ENCODE data around the gene C7orf25.
A peak's percentile ranks its signal among the peaks of the same experiment; 100 is the strongest.

C7orf25 gene

DNA sequence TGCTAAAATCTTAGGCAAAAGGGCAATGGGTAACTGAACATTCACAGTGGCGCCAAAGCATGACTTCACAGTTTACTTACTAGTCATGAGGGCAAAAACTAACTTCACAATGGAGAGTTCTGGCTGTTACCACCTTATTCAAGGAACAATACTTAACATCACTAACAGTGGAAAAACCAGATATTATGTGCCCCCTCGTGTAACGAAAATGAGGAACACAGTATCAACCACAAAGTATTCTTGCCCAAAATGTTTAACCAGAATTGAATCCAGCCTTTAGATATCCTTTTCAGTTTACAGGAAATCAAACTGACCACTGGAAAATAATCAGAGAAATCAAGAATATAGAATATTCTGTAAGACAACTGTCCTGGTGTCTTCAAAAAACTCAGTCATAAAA, 9.5 kb downstream of the C7orf25 start:
- TF ChIP-seq, protein P1, sequence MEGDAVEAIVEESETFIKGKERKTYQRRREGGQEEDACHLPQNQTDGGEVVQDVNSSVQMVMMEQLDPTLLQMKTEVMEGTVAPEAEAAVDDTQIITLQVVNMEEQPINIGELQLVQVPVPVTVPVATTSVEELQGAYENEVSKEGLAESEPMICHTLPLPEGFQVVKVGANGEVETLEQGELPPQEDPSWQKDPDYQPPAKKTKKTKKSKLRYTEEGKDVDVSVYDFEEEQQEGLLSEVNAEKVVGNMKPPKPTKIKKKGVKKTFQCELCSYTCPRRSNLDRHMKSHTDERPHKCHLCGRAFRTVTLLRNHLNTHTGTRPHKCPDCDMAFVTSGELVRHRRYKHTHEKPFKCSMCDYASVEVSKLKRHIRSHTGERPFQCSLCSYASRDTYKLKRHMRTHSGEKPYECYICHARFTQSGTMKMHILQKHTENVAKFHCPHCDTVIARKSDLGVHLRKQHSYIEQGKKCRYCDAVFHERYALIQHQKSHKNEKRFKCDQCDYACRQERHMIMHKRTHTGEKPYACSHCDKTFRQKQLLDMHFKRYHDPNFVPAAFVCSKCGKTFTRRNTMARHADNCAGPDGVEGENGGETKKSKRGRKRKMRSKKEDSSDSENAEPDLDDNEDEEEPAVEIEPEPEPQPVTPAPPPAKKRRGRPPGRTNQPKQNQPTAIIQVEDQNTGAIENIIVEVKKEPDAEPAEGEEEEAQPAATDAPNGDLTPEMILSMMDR (IDR thresholded peaks at IDR 0.05; ENCODE audit: poor library complexity, severe bottlenecking): no peak
- no peak for ATAC-seq (ENCODE audit: low read depth)
- H3K9me3 ChIP-seq (ENCODE audit: severe bottlenecking): no peaks in the 10 kb centered on the region
- H3K4me3 ChIP-seq (ENCODE audit: severe bottlenecking): no peak overlapping the region
- H3K27ac ChIP-seq (ENCODE audit: poor library complexity, severe bottlenecking): no peak overlapping the region
- DNase-seq (ENCODE audit: low spot score): no peak
- H3K27me3 ChIP-seq (ENCODE audit: insufficient read depth, poor library complexity, severe bottlenecking): no peaks in the 10 kb centered on the region
- H3K36me3 ChIP-seq (ENCODE audit: low read depth): no peaks in the 10 kb centered on the region
- no peaks in the 10 kb centered on the region for H3K4me1 ChIP-seq (ENCODE audit: insufficient read depth, poor library complexity, severe bottlenecking)

DNA sequence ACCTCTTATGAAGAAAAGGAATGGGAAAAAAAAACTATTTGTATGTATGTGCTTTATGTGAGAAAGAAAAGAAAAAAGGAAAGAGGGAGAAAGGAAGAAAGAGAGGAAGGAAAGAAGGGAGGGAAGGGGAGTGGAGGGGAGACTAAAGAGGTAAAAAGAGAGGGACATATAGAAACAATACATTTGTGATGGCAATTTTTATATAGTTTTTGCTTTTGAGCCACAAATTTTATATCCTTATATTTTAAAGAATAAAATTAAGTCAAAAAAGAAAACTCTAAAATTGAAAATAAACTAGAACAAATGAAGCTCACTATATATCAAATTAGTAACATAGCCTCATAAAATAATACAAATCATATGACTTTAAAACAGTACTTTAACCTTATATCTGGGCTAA, 11.0 kb downstream of the C7orf25 start:
- TF ChIP-seq, protein P1 (IDR thresholded peaks at IDR 0.05; ENCODE audit: poor library complexity, severe bottlenecking): no peak
- Histone ChIP-seq H3K4me1 (ENCODE audit: insufficient read depth, poor library complexity, severe bottlenecking) (no peaks in the 10 kb centered on the region), H3K4me3 (ENCODE audit: severe bottlenecking) (no peak overlapping the region), H3K9me3 (ENCODE audit: severe bottlenecking) (no peaks in the 10 kb centered on the region), H3K36me3 (ENCODE audit: low read depth) (no peaks in the 10 kb centered on the region), H3K27ac (ENCODE audit: poor library complexity, severe bottlenecking) (no peak overlapping the region), H3K27me3 (ENCODE audit: insufficient read depth, poor library complexity, severe bottlenecking) (no peaks in the 10 kb centered on the region)
- ATAC-seq (ENCODE audit: low read depth) (no peak), DNase-seq (ENCODE audit: low spot score) (no peak)

DNA sequence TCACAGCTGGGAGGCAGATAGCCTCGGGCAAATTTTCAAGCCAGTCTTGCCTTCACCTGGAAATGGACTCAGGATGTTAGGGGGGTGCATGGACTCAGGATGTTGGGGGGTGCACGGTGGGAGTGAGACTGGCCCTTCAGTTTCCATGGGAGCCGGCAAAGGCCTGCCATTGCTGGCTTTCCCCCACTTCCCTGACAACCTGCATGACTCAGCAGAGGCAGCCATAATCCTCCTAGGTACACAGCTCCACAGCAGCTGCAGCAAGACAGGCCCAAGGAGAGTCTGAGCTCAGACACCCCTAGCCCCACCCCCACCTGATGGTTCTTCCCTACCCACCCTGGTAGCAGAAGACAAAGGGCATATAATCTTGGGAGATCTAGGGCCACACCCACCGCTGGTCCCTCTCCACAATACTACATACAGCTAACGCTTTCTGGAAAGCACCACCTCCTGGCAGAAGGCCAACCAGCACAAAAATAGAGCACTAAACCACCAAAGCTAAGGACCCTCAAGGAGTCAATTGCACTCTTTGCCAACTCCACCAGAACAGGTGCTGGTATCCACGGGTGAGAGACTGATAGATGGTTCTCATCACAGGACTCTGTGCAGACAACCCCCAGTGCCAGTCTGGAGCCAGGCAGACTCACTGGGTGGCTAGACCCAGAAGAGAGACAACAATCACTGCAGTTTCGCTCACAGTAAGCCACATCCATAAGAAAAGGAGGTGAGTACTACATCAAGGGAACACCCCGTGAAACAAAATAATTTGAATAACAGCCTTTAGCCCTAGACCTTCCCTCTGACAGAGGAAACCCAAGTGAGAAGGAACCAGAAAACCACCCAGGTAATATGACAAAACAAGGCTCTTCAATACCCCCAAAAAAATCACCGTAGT, 18.3 kb downstream of the C7orf25 start:
- Histone ChIP-seq H3K36me3 (ENCODE audit: low read depth) (no peaks in the 10 kb centered on the region), H3K9me3 (ENCODE audit: severe bottlenecking) (no peaks in the 10 kb centered on the region), H3K27ac (ENCODE audit: poor library complexity, severe bottlenecking) (no peak overlapping the region), H3K4me3 (ENCODE audit: severe bottlenecking) (no peak overlapping the region), H3K27me3 (ENCODE audit: insufficient read depth, poor library complexity, severe bottlenecking) (no peaks in the 10 kb centered on the region), H3K4me1 (ENCODE audit: insufficient read depth, poor library complexity, severe bottlenecking) (no peaks in the 10 kb centered on the region)
- TF ChIP-seq, protein P1 (IDR thresholded peaks at IDR 0.05; ENCODE audit: poor library complexity, severe bottlenecking): no peak
- DNase-seq (ENCODE audit: low spot score): no peak
- no peak for ATAC-seq (ENCODE audit: low read depth)

DNA sequence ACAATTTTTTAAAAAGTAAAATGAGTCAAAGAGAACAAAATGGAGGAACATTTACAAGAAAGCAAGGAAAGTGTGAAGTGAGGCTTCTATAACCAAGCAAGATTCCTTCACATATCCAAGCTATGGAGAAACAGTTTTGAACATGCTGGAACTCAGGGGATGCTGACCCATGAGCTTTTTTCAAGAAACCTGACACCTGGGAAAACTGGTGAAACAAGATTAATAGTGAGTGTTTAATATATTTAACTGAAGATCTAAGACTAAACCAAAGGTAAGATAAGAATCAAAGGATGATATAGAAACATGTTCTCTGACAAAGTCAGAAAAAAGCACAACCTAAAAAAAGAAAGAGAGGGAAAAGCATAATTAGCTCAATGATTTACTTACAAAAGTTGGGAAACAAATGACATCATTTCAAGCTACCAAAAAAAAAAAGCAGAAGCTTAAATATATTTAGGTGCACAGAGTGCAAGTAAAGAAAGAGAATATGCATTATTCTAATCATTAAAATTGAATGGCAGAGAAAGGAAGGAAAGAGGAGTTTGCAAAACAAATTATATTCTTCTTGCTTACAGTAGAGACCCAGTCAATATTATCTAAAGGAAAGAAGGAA, 24.9 kb downstream of the C7orf25 start:
- H3K27ac ChIP-seq (ENCODE audit: poor library complexity, severe bottlenecking): no peak overlapping the region
- DNase-seq (ENCODE audit: low spot score) (no peak), ATAC-seq (ENCODE audit: low read depth) (0 out of 3 replicates have a peak, but pooled peaks have one; percentile 8)
- H3K4me1 ChIP-seq (ENCODE audit: insufficient read depth, poor library complexity, severe bottlenecking): peaks cover 22% of the 10 kb centered on the region
- no peaks in the 10 kb centered on the region for H3K36me3 ChIP-seq (ENCODE audit: low read depth)
- H3K9me3 ChIP-seq (ENCODE audit: severe bottlenecking): no peaks in the 10 kb centered on the region
- H3K27me3 ChIP-seq (ENCODE audit: insufficient read depth, poor library complexity, severe bottlenecking): no peaks in the 10 kb centered on the region
- TF ChIP-seq, protein P1 (IDR thresholded peaks at IDR 0.05; ENCODE audit: poor library complexity, severe bottlenecking): no peak
- H3K4me3 ChIP-seq (ENCODE audit: severe bottlenecking): no peak overlapping the region
